DND-41 (cell line): ENCODE results near the gene RHBDD3.

ENCODE experiments used
- ATAC-seq: fragments of 200-7000 bp; cut with Tn5 transposase; 3 replicates; pipeline ENCODE4 v1.9.1; 2021; ENCODE audit warnings: low read depth; ENCODE audit not compliant: insufficient read depth
- DNase-seq: peaks from one replicate; pipeline ENCODE4 v3.0.0-alpha.2; 2020
- H2AFZ ChIP-seq: 2 replicates; pipeline ENCODE4 v1.6.0; 2012; ENCODE audit warnings: low read depth, low read length
- H3K27ac ChIP-seq: 2 replicates; pipeline ENCODE4 v1.5.1; 2012; ENCODE audit warnings: low read length, inconsistent platforms
- H3K27me3 ChIP-seq: fragments of 200-600 bp; sonication (generic); 2 replicates; pipeline ENCODE4 v1.6.0; 2012; ENCODE audit warnings: low read length, mild to moderate bottlenecking, inconsistent platforms; ENCODE audit not compliant: insufficient read depth, poor library complexity
- H3K36me3 ChIP-seq: 2 replicates; pipeline ENCODE4 v1.5.1; 2012; ENCODE audit warnings: low read length, inconsistent platforms; ENCODE audit not compliant: insufficient read depth
- H3K4me1 ChIP-seq: 2 replicates; pipeline ENCODE4 v1.5.1; 2012; ENCODE audit warnings: mild to moderate bottlenecking, low read length; ENCODE audit not compliant: insufficient read depth
- H3K4me2 ChIP-seq: 2 replicates; pipeline ENCODE4 v1.6.0; 2012; ENCODE audit warnings: mild to moderate bottlenecking, moderate library complexity, low read length, inconsistent platforms; ENCODE audit not compliant: insufficient read depth
- H3K4me3 ChIP-seq, 2 experiments: fragments of 200-600 bp in 1 of 2; shearing (Covaris generic) in 1 of 2; 2 replicates each; pipeline ENCODE4 v1.5.1; 2012 to 2016; ENCODE audit warnings: inconsistent platforms in 2 of 2, low read length in 2 of 2, mild to moderate bottlenecking in 2 of 2, low read depth in 1 of 2, moderate library complexity in 1 of 2
- H3K79me2 ChIP-seq: 2 replicates; pipeline ENCODE4 v1.6.0; 2012; ENCODE audit warnings: low read length, inconsistent platforms; ENCODE audit not compliant: insufficient read depth
- H3K9ac ChIP-seq: 2 replicates; pipeline ENCODE4 v1.6.0; 2012; ENCODE audit warnings: low read depth, mild to moderate bottlenecking, inconsistent platforms, low read length, moderate library complexity
- H3K9me3 ChIP-seq: 2 replicates; pipeline ENCODE4 v1.5.1; 2012; ENCODE audit warnings: low read length, moderate library complexity, mild to moderate bottlenecking, inconsistent platforms; ENCODE audit not compliant: insufficient read depth, severe bottlenecking
- H4K20me1 ChIP-seq: 2 replicates; pipeline ENCODE4 v1.6.0; 2012; ENCODE audit warnings: low read length; ENCODE audit not compliant: insufficient read depth
- EZH2 ChIP-seq: IDR thresholded peaks from 3 replicates; pipeline ENCODE4 v1.6.1; 2012; ENCODE audit warnings: borderline replicate concordance, low read depth, mild to moderate bottlenecking, moderate library complexity, low read length, inconsistent platforms; ENCODE audit not compliant: severe bottlenecking
- TF ChIP-seq, protein P1 (sequence below): IDR thresholded peaks from 2 replicates; pipeline ENCODE4 v1.5.1; 2012; ENCODE audit warnings: borderline replicate concordance, low read length, moderate library complexity, mild to moderate bottlenecking; ENCODE audit not compliant: poor library complexity, severe bottlenecking; ENCODE audit errors: extremely low read depth

RHBDD3 gene

DNA sequence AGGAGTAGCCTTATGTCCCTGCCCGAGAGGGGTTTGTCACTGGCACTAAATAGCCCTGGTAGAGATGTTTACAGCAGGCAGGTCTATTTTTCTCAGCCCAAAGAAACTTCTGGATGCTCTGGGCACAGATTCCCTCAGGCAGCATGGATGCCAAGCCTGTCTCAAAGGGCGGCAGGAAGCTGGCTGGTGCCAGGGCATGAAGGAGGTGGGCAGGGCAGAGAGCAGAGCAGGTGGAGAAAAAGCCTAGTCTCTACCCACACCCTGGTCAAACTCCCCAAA is 34.6 kb upstream of the RHBDD3 start:
- Histone ChIP-seq H2AFZ (no peak overlapping the region), H3K4me2 (no peak overlapping the region), H3K79me2 (no peaks in the 10 kb centered on the region), H3K4me3 (no peak overlapping the region), H3K27me3 (peaks cover 11% of the 10 kb centered on the region), H3K9ac (no peak overlapping the region), H3K9me3 (no peaks in the 10 kb centered on the region), H4K20me1 (peaks cover 36% of the 10 kb centered on the region), H3K36me3 (peaks cover 34% of the 10 kb centered on the region), H3K27ac (no peak overlapping the region), H3K4me1 (peaks cover 12% of the 10 kb centered on the region)
- DNase-seq (no peak), ATAC-seq (no peak)
- no peak for TF ChIP-seq EZH2
- TF ChIP-seq, protein P1, sequence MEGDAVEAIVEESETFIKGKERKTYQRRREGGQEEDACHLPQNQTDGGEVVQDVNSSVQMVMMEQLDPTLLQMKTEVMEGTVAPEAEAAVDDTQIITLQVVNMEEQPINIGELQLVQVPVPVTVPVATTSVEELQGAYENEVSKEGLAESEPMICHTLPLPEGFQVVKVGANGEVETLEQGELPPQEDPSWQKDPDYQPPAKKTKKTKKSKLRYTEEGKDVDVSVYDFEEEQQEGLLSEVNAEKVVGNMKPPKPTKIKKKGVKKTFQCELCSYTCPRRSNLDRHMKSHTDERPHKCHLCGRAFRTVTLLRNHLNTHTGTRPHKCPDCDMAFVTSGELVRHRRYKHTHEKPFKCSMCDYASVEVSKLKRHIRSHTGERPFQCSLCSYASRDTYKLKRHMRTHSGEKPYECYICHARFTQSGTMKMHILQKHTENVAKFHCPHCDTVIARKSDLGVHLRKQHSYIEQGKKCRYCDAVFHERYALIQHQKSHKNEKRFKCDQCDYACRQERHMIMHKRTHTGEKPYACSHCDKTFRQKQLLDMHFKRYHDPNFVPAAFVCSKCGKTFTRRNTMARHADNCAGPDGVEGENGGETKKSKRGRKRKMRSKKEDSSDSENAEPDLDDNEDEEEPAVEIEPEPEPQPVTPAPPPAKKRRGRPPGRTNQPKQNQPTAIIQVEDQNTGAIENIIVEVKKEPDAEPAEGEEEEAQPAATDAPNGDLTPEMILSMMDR = no peak

DNA sequence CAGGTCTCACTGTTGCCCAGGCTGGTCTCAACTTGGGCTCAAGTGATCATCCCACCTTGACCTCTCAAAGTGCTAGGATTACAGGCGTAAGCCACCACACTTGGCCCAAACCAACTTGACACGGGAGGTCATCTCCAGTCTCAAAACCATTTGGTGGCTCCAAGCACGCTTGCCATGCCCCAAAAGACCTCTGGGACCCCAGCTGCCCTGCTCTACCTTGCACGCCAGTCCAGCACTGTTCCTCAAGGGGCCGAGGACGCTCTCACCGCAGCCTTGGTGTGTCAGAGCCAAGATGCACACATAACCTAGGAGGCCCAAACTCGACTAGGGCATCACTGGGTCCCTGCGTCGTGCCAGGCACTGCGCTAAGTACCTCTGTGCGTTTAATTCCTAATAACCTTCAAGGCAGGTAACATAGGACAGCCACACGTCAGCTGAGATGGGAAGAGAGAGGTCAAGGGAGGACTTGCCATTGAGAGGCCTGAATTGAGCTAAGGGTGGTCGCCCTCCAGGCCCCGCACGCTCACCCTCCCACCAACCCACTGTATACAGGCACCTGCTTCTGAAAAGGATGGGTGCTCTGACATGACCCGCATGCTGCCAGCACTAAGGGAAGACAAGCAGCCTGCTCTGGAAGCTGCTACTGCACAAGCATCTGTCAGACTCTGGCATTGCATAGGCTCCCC is 34.1 kb upstream of the RHBDD3 start:
- H3K27me3 ChIP-seq = peaks cover 11% of the 10 kb centered on the region
- peaks cover 38% of the 10 kb centered on the region for H3K36me3 ChIP-seq
- H3K4me3 ChIP-seq = no peak overlapping the region
- H3K27ac ChIP-seq = no peak overlapping the region
- no peak overlapping the region for H3K4me2 ChIP-seq
- H3K79me2 ChIP-seq = no peaks in the 10 kb centered on the region
- TF ChIP-seq, protein P1 = no peak
- no peak for TF ChIP-seq EZH2
- peak; percentile 15; the same call in 2 of the 3 replicates for ATAC-seq
- peaks cover 10% of the 10 kb centered on the region for H3K4me1 ChIP-seq
- no peak overlapping the region for H3K9ac ChIP-seq
- no peaks in the 10 kb centered on the region for H3K9me3 ChIP-seq
- peaks cover 40% of the 10 kb centered on the region for H4K20me1 ChIP-seq
- no peak for DNase-seq
- H2AFZ ChIP-seq = no peak overlapping the region

DNA sequence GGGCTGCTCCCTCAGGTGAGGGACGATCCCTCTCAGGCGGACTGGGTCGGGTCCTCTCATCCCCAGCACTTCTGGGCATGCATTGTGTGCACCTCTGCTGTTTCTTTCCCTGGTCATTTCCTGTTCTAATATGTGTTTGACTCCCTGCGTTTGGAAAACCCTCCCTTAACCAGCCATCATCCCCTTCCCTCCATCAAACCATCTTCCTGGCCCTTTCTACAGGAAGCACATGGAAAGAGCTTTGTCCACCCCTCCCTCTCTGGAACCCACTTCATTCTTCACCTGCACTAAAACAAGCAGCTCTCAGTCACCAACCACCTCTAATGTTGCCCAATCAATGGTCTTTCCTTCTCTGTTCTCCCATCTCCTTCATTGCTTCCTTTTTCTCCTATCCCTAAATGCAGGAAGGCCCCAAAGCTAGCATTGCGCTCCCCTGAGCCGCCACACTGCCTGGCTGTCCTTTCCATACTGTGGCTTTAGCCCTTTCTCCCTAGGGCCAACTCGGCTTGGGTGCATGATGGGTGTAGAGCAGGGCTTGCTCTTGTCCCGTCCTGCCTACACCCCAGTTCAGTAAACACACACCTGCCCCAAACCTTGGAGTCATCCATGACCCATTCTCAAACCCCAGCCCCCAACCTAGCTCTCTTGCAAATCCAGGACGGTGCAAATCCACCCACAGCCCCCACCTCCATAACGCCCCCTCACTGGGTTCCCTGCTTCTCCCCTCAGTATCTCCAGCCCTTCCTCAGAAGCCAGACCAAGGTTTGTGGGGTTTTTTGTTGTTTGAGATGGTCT is 33.2 kb upstream of the RHBDD3 start:
- Histone ChIP-seq H3K4me3 (no peak overlapping the region), H4K20me1 (peaks cover 48% of the 10 kb centered on the region), H3K4me2 (no peak overlapping the region), H3K9me3 (no peaks in the 10 kb centered on the region), H3K79me2 (peaks cover 2% of the 10 kb centered on the region; the same call in 1 of the 2 replicates), H3K27me3 (peaks cover 2% of the 10 kb centered on the region), H3K27ac (no peak overlapping the region), H3K36me3 (peaks cover 47% of the 10 kb centered on the region), H2AFZ (no peak overlapping the region), H3K9ac (no peak overlapping the region), H3K4me1 (peaks cover 3% of the 10 kb centered on the region)
- TF ChIP-seq, protein P1 = no peak
- TF ChIP-seq EZH2 = no peak
- DNase-seq = no peak
- ATAC-seq = peak; percentile 31
